Stimulated activated CD8-positive, alpha-beta memory T cell treated with anti-CD3 and anti-CD28 coated beads, Interleukin-2, amount 100 ng/mL, for 48 hours (primary cell): ENCODE data around the gene BCDIN3D.
A peak's percentile ranks its signal among the peaks of the same experiment; 100 is the strongest.
"Not testable (repeated sequence)": the region's sequence is repeated elsewhere in the genome, so short reads cannot be mapped to it uniquely, and the experiment has no call there.

Experiments used
- DNase-seq, 2 donors: peaks; one replicate each; pipeline ENCODE4 v3.0.0-alpha.2; 2020; ENCODE audit warnings: low read depth in 2 of 2

The BCDIN3D gene

GRCh38 chr12:49876070-49876469, 33.2 kb upstream of the BCDIN3D start:
- DNase-seq: no peak

- no peak for DNase-seq
Observed at GRCh38 chr12:49875115-49875720, 32.3 kb upstream of the BCDIN3D start.

- DNase-seq: no peak
Observed at GRCh38 chr12:49874142-49874897, 31.4 kb upstream of the BCDIN3D start.

GRCh38 chr12:49873361-49873934, 30.5 kb upstream of the BCDIN3D start:
- DNase-seq: no peak

GRCh38 chr12:49872781-49873181, 29.9 kb upstream of the BCDIN3D start:
- no peak for DNase-seq

- DNase-seq: no peak
Observed at GRCh38 chr12:49872381-49872780, 29.5 kb upstream of the BCDIN3D start.

- not testable (repeated sequence) for DNase-seq
Observed at GRCh38 chr12:49871811-49872251, 28.9 kb upstream of the BCDIN3D start.

GRCh38 chr12:49871263-49871561, 28.3 kb upstream of the BCDIN3D start:
- DNase-seq: no peak

- DNase-seq: no peak
Observed at GRCh38 chr12:49870501-49871262, 27.8 kb upstream of the BCDIN3D start.

GRCh38 chr12:49869816-49870500, 27.1 kb upstream of the BCDIN3D start:
- no peak for DNase-seq

GRCh38 chr12:49868952-49869815, 26.3 kb upstream of the BCDIN3D start:
- DNase-seq: no peak

- DNase-seq: no peak
Observed at GRCh38 chr12:49868449-49868848, 25.5 kb upstream of the BCDIN3D start.

GRCh38 chr12:49867570-49868341, 24.9 kb upstream of the BCDIN3D start:
- no peak for DNase-seq

GRCh38 chr12:49866859-49867569, 24.1 kb upstream of the BCDIN3D start:
- peak; percentile 42 to 63 for DNase-seq

GRCh38 chr12:49865782-49866135, 22.9 kb upstream of the BCDIN3D start:
- no peak for DNase-seq

GRCh38 chr12:49865109-49865781, 22.3 kb upstream of the BCDIN3D start:
- no peak for DNase-seq

- DNase-seq: no peak
Observed at GRCh38 chr12:49864798-49865090, 21.8 kb upstream of the BCDIN3D start.

GRCh38 chr12:49863946-49864797, 21.3 kb upstream of the BCDIN3D start:
- no peak for DNase-seq
